Measurements from ENCODE around the gene KHDRBS2. TPM values are rescaled to one million over a fixed set of nuclear protein-coding genes. Genes with fewer than 3 reads are reported as not detected.

Gene KHDRBS2
- total RNA-seq, 2 donors from 2014 or later, result 0.18 to 0.91 TPM

DNA sequence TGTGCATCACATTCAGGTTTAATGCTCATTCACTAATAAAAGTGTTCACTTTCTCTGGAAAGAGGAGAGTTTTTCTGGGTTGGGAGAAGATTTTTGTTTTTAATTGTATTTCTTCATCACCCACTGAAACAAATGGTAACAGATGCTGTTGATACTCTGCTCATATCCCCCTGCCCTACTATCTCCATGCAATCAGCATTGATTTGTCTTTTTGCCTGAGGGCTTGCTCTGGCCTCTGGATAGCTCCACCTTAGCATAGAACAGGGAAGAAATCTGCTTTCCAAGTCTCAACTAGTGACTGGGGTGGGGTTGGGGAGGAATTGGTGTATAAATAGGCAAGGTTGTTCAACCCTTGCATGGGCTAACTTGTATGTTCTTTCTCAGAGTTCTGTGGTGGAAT is 296.4 kb downstream of the KHDRBS2 start:
- no peaks in the 10 kb centered on the region for H3K9me3 ChIP-seq
- intact Hi-C loops (cut with DNase I), result no loop called here
- no peak for DNase-seq (ENCODE audit: low spot score)
- H3K4me1 ChIP-seq (replicated peaks), result no peaks in the 10 kb centered on the region
- no peak for TF ChIP-seq POLR2AphosphoS5 (IDR thresholded peaks at IDR 0.05)
- TF ChIP-seq POLR2A (IDR thresholded peaks at IDR 0.05), result no peak
- TF ChIP-seq, protein P1, sequence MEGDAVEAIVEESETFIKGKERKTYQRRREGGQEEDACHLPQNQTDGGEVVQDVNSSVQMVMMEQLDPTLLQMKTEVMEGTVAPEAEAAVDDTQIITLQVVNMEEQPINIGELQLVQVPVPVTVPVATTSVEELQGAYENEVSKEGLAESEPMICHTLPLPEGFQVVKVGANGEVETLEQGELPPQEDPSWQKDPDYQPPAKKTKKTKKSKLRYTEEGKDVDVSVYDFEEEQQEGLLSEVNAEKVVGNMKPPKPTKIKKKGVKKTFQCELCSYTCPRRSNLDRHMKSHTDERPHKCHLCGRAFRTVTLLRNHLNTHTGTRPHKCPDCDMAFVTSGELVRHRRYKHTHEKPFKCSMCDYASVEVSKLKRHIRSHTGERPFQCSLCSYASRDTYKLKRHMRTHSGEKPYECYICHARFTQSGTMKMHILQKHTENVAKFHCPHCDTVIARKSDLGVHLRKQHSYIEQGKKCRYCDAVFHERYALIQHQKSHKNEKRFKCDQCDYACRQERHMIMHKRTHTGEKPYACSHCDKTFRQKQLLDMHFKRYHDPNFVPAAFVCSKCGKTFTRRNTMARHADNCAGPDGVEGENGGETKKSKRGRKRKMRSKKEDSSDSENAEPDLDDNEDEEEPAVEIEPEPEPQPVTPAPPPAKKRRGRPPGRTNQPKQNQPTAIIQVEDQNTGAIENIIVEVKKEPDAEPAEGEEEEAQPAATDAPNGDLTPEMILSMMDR (IDR thresholded peaks at IDR 0.05), result no peak
- no peak overlapping the region for H3K4me3 ChIP-seq
- no peaks in the 10 kb centered on the region for H3K36me3 ChIP-seq
- no peaks in the 10 kb centered on the region for H3K27me3 ChIP-seq (replicated peaks; ENCODE audit: insufficient read depth)
- H3K27ac ChIP-seq, result no peak overlapping the region

DNA sequence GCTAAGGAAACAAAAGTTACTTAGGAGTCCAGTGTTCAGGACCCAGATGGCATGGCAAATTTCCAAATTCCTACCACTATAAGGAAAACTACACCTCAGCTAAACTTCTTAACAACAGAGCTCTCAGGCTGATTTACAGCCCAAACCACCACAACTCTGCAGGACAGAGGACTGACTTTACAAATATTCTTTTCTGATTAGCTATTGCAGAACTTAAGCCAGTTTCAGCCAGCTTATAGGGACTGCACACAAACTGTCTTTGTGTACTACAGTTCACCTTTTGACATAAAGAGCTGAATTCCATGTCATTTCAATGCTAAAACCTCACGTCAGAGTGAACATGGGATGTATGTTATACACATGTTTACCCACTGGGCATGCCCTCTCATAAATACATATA is 305.4 kb downstream of the KHDRBS2 start:
- intact Hi-C loops (cut with DNase I), result no loop called here
- no peak for DNase-seq (ENCODE audit: low spot score)
- Histone ChIP-seq H3K4me3 (no peak overlapping the region), H3K27me3 (replicated peaks; ENCODE audit: insufficient read depth) (no peaks in the 10 kb centered on the region), H3K9me3 (no peaks in the 10 kb centered on the region), H3K27ac (no peak overlapping the region), H3K4me1 (replicated peaks) (no peaks in the 10 kb centered on the region), H3K36me3 (no peaks in the 10 kb centered on the region)
- TF ChIP-seq, protein P1 (IDR thresholded peaks at IDR 0.05), result no peak
- TF ChIP-seq POLR2A (IDR thresholded peaks at IDR 0.05) (no peak), POLR2AphosphoS5 (IDR thresholded peaks at IDR 0.05) (no peak)
- WGBS, result 55% methylated on average over 1 of the region's 1 CpG

DNA sequence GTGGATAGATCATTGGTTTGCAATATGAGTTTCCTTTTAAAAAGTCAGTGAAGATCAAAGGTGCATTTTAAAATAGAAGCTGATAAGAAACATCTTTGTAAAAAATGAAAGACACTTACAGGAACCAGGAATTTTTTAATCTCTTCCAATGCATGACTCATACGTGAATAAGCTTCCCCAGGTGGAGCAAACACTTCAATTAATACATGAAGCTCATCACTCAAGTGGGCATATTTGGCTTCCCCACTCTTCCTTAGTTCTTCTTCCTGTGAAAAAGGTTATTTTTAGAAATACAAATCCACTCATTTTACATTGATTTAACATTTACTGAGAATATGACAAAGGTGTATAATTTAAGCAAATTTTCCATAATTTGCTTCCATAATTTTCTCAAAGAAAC is 308.1 kb downstream of the KHDRBS2 start:
- DNase-seq (ENCODE audit: low spot score), result no peak
- Histone ChIP-seq H3K27me3 (replicated peaks; ENCODE audit: insufficient read depth) (no peaks in the 10 kb centered on the region), H3K27ac (no peak overlapping the region), H3K9me3 (no peaks in the 10 kb centered on the region), H3K4me3 (no peak overlapping the region), H3K4me1 (replicated peaks) (no peaks in the 10 kb centered on the region), H3K36me3 (no peaks in the 10 kb centered on the region)
- WGBS, result 77% methylated on average over 1 of the region's 1 CpG
- TF ChIP-seq, protein P1 (IDR thresholded peaks at IDR 0.05), result no peak
- TF ChIP-seq POLR2A (IDR thresholded peaks at IDR 0.05), result no peak
- TF ChIP-seq POLR2AphosphoS5 (IDR thresholded peaks at IDR 0.05), result no peak
- intact Hi-C loops (cut with DNase I), result no loop called here

DNA sequence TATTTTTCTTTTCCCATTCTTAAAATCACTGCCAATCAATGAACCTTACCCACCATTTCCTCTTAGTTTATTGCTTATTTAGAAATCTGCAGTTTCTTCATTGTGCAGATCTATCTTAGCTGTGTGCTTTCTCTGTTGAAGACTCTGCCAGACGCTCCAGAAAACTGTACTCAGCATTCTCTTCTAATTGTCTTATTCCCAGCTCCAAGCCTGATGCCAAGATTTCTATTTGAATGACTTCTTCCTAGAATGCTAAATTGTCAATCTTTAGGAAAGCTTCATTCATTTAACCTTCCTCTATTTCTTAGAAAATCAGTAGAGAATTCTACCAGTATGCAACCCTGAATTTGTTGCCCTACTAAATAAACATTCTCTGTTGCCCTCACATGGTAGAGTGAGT is 308.9 kb downstream of the KHDRBS2 start:
- Histone ChIP-seq H3K27ac (no peak overlapping the region), H3K36me3 (no peaks in the 10 kb centered on the region), H3K4me3 (no peak overlapping the region), H3K4me1 (replicated peaks) (no peaks in the 10 kb centered on the region), H3K9me3 (no peaks in the 10 kb centered on the region), H3K27me3 (replicated peaks; ENCODE audit: insufficient read depth) (no peaks in the 10 kb centered on the region)
- WGBS, result 44% methylated on average over 1 of the region's 1 CpG
- TF ChIP-seq, protein P1 (IDR thresholded peaks at IDR 0.05), result no peak
- TF ChIP-seq POLR2A (IDR thresholded peaks at IDR 0.05) (no peak), POLR2AphosphoS5 (IDR thresholded peaks at IDR 0.05) (no peak)
- intact Hi-C loops (cut with DNase I), result no loop called here
- no peak for DNase-seq (ENCODE audit: low spot score)

DNA sequence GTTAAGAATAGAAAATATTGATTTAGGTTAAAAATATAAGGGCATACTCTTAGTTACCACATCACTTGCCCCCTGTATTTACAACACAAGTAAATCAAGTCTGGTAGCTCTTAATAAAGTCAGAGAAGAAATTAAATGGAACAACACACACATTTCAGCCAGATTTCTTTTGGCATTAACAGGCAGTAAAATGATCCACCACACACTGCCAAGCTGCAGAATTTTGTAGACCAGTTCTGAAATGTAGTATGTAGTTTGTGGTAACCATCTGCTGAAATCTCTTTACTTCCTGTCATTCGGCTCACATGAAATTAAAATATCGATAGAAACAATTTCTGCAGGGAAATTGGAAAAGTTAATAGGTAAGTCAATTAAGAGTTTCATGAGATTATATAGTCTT is 326.8 kb downstream of the KHDRBS2 start:
- no peaks in the 10 kb centered on the region for H3K27me3 ChIP-seq (replicated peaks; ENCODE audit: insufficient read depth)
- no peak overlapping the region for H3K4me3 ChIP-seq
- intact Hi-C loops (cut with DNase I), result no loop called here
- no peak for TF ChIP-seq POLR2A (IDR thresholded peaks at IDR 0.05)
- TF ChIP-seq, protein P1 (IDR thresholded peaks at IDR 0.05), result no peak
- no peak for TF ChIP-seq POLR2AphosphoS5 (IDR thresholded peaks at IDR 0.05)
- H3K27ac ChIP-seq, result no peak overlapping the region
- no peaks in the 10 kb centered on the region for H3K4me1 ChIP-seq (replicated peaks)
- DNase-seq (ENCODE audit: low spot score), result no peak
- H3K36me3 ChIP-seq, result no peaks in the 10 kb centered on the region
- WGBS, result 87% methylated on average over 2 of the region's 2 CpGs
- no peaks in the 10 kb centered on the region for H3K9me3 ChIP-seq
